Lung (tissue), 12 donors: ENCODE results near the gene VTI1A. TPM values are rescaled to one million over a fixed set of nuclear protein-coding genes. Genes with fewer than 3 reads are reported as not detected.

ENCODE experiments used
- ATAC-seq: fragments of 200-7000 bp; cut with Tn5 transposase; one replicate; pipeline ENCODE4 v1.9.1; 2020; ENCODE audit warnings: moderate number of reproducible peaks; ENCODE audit not compliant: insufficient read depth, low FRiP score
- DNase-seq, 3 donors: peaks; one replicate each; pipeline ENCODE4 v3.0.0-alpha.2; 2013 to 2017
- H3K27ac ChIP-seq, 2 donors: one replicate each; pipeline ENCODE4 v1.5.1; 2013; ENCODE audit warnings: mild to moderate bottlenecking in 2 of 2, moderate library complexity in 2 of 2, control low read depth in 1 of 2, inconsistent platforms in 1 of 2, low read depth in 1 of 2, low read length in 1 of 2
- H3K27me3 ChIP-seq, 3 donors: one replicate each; pipeline ENCODE4 v1.5.1; 2013; ENCODE audit warnings: low read length in 2 of 3; ENCODE audit not compliant: control insufficient read depth in 3 of 3, insufficient read depth in 3 of 3
- H3K36me3 ChIP-seq, 4 donors: one replicate each; pipeline ENCODE4 v1.5.1; 2013; ENCODE audit warnings: low read length in 4 of 4, mild to moderate bottlenecking in 1 of 4, moderate library complexity in 1 of 4; ENCODE audit not compliant: control insufficient read depth in 4 of 4, insufficient read depth in 4 of 4
- H3K4me1 ChIP-seq, 5 donors: one replicate each; pipeline ENCODE4 v1.5.1; 2013; ENCODE audit warnings: low read length in 5 of 5, mild to moderate bottlenecking in 2 of 5, moderate library complexity in 1 of 5; ENCODE audit not compliant: control insufficient read depth in 5 of 5, insufficient read depth in 5 of 5
- H3K4me3 ChIP-seq: one replicate; pipeline ENCODE4 v1.5.1; 2013; ENCODE audit warnings: mild to moderate bottlenecking, control low read depth, moderate library complexity
- H3K9ac ChIP-seq, 2 donors: one replicate each; pipeline ENCODE4 v1.5.1; 2013; ENCODE audit warnings: low read length in 2 of 2, control low read depth in 1 of 2; ENCODE audit not compliant: insufficient read depth in 1 of 2
- H3K9me3 ChIP-seq, 4 donors: one replicate each; pipeline ENCODE4 v1.5.1; 2013; ENCODE audit warnings: low read length in 3 of 4, mild to moderate bottlenecking in 1 of 4, moderate library complexity in 1 of 4; ENCODE audit not compliant: control insufficient read depth in 4 of 4, insufficient read depth in 3 of 4
- WGBS, 2 donors: extraction: QIAGEN DNeasy Blood & Tissue Kit; methylation state at CpG; one replicate each; pipeline ENCODE4 v1.1.7; 2013; 5-methylcytosine and 5-hydroxymethylcytosine counted together
- polyA plus RNA-seq, 2 donors: library from polyadenylated mRNA; stranded (reverse); fragments of 200-250 nt; gene quantifications; one replicate each; pipeline ENCODE4 v1.2.1, GENCODE V29; 2013
- total RNA-seq, 2 donors: library from RNA; depleted of rRNA in 1 of 2; stranded (reverse); fragments of >200 nt in 1 of 2; gene quantifications; one replicate each; pipeline ENCODE4 v1.2.1, GENCODE V29; 2014 to 2021
- TF ChIP-seq, protein P1 (sequence below): IDR thresholded peaks from 2 replicates; pipeline ENCODE4 v1.5.1; 2012; ENCODE audit warnings: mild to moderate bottlenecking; ENCODE audit errors: control extremely low read depth, extremely low read depth
- donor health status: control.
- donor health status: control.
- donor health status: Bipolar disorder and iron deficiency.
- donor health status: healthy.
- donor health status: DM: yes; HTN: yes; CAD: no.

Gene VTI1A
- total and polyA plus RNA-seq, 4 donors = 9.2 to 48.2 (median 28.4) TPM

DNA sequence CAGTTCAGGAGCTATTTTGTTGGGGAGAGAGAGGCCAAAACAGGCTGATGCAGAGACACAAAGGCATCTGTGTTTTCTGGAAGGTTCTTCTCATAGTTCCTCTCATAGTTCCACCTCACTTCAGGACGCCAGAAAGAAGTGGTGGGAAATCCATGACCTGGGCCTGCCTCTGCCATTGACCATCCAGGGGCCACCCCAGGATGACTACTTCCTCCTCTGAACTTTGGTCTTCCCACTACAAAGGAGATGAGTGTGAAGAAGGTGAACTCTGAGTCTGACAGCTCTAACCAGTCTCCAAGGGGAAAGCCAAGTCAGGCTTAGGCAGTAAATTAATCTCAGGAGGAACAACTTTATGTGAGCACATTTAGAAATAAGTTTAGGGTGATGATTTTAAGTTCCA lies 327.2 kb downstream of the VTI1A start:
- H3K27ac ChIP-seq = no peak overlapping the region
- ATAC-seq = no peak
- no peaks in the 10 kb centered on the region for H3K36me3 ChIP-seq
- H3K4me1 ChIP-seq = peaks cover 0 to 23% (median 2%) of the 10 kb centered on the region in 5 donors
- H3K9me3 ChIP-seq = no peaks in the 10 kb centered on the region
- H3K4me3 ChIP-seq = no peak overlapping the region
- TF ChIP-seq, protein P1, sequence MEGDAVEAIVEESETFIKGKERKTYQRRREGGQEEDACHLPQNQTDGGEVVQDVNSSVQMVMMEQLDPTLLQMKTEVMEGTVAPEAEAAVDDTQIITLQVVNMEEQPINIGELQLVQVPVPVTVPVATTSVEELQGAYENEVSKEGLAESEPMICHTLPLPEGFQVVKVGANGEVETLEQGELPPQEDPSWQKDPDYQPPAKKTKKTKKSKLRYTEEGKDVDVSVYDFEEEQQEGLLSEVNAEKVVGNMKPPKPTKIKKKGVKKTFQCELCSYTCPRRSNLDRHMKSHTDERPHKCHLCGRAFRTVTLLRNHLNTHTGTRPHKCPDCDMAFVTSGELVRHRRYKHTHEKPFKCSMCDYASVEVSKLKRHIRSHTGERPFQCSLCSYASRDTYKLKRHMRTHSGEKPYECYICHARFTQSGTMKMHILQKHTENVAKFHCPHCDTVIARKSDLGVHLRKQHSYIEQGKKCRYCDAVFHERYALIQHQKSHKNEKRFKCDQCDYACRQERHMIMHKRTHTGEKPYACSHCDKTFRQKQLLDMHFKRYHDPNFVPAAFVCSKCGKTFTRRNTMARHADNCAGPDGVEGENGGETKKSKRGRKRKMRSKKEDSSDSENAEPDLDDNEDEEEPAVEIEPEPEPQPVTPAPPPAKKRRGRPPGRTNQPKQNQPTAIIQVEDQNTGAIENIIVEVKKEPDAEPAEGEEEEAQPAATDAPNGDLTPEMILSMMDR = no peak
- DNase-seq = no peak
- 87 to 94% methylated on average over 1 of the region's 1 CpG for WGBS, 2 donors
- H3K27me3 ChIP-seq = no peaks in the 10 kb centered on the region
- no peak overlapping the region for H3K9ac ChIP-seq

DNA sequence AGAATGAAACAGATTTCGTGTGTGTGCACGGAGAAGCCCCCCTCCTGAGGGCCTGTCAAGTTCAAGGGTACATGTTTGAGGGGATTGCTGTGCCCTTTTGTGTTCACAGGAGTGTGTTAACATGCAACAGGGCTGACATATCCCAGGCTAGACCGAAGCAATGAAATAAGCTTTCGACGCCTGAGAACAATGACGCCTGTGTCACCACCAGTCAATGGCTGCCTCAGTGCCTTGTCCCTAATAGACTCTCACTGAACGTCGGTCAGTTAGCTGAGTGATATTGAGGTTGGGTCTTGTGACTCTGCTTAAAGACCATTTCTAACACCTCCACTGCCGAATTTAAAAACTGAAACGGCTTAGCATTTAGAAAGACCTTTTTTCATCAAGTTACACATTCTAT lies 327.8 kb downstream of the VTI1A start:
- H3K9me3 ChIP-seq = no peaks in the 10 kb centered on the region
- no peak overlapping the region for H3K9ac ChIP-seq
- H3K27ac ChIP-seq = no peak overlapping the region
- no peak overlapping the region for H3K4me3 ChIP-seq
- H3K36me3 ChIP-seq = no peaks in the 10 kb centered on the region
- ATAC-seq (no peak), DNase-seq (no peak)
- 97 to 98% methylated on average over 10 of the region's 10 CpGs for WGBS, 2 donors
- TF ChIP-seq, protein P1 = no peak
- H3K4me1 ChIP-seq = peaks cover 0 to 28% (median 3%) of the 10 kb centered on the region in 5 donors
- H3K27me3 ChIP-seq = no peaks in the 10 kb centered on the region

DNA sequence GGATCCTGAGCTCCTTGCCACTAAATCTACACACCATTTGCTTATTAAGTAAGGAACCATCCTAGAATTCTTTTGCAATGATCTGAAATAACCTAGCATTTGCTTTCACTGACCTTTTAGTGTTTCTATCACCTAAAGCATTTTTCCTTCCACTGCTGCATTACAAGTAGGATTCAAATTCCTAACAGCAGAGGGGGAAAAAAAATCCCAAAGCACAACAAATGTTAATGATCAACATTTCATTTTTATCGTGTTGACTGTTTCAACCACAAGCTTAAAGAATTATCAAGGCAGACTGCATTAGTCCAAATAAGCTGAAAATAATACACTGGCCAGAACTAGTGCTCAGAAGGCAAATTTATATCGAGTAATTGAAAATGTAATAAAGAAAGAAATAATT lies 328.4 kb downstream of the VTI1A start:
- peaks cover 0 to 31% (median 4%) of the 10 kb centered on the region in 5 donors for H3K4me1 ChIP-seq
- TF ChIP-seq, protein P1 = no peak
- no peaks in the 10 kb centered on the region for H3K36me3 ChIP-seq
- no peaks in the 10 kb centered on the region for H3K27me3 ChIP-seq
- peak in 2 of 3 donors; percentile 57 to 65 for DNase-seq
- no peaks in the 10 kb centered on the region for H3K9me3 ChIP-seq
- no peak for ATAC-seq
- no peak overlapping the region for H3K9ac ChIP-seq
- no peak overlapping the region for H3K4me3 ChIP-seq
- H3K27ac ChIP-seq = no peak overlapping the region
- 76 to 83% methylated on average over 2 of the region's 2 CpGs for WGBS, 2 donors
